GM12864 (cell line): Measurements from ENCODE around the gene CSRP1.
A peak's percentile ranks its signal among the peaks of the same experiment; 100 is the strongest.

Experiments
- DNase-seq: peaks from one replicate; pipeline ENCODE4 v3.0.0-alpha.2; 2011; ENCODE audit warnings: low read depth
- H3K4me3 ChIP-seq: 2 replicates; pipeline ENCODE4 v1.5.1; 2011; ENCODE audit warnings: mild to moderate bottlenecking, low read depth, low read length, control low read depth
- CTCF ChIP-seq: IDR thresholded peaks from 2 replicates; pipeline ENCODE4 v1.5.1; 2011; ENCODE audit warnings: low read depth, mild to moderate bottlenecking, moderate library complexity, low read length, control low read depth, inconsistent platforms; ENCODE audit errors: missing control alignments

The CSRP1 gene

GRCh38 chr1:201470581-201470980 lies 36.3 kb downstream of the CSRP1 start:
- no peak for TF ChIP-seq CTCF
- no peak for DNase-seq
- H3K4me3 ChIP-seq = no peak overlapping the region

- H3K4me3 ChIP-seq = peak overlapping the region; percentile 82
- TF ChIP-seq CTCF = no peak
These were observed 37.3 kb downstream of the CSRP1 start for GRCh38 chr1:201469645-201470074.

GRCh38 chr1:201468844-201469644 lies 37.9 kb downstream of the CSRP1 start, which contains the start of gene PHLDA3:
Gene PHLDA3, minus strand, starts transcription at chr1:201469188. Its CDS starts 402 bp downstream, at chr1:201468786.
- DNase-seq = no peak
- H3K4me3 ChIP-seq = peak within 1 kb of the TSS; percentile 82
- TF ChIP-seq CTCF = no peak

More at GRCh38 chr1:201469645-201470074, 37.3 kb downstream of the CSRP1 start:
- DNase-seq = no peak

GRCh38 chr1:201468501-201468843 lies 38.5 kb downstream of the CSRP1 start:
- peak overlapping the region; percentile 82 for H3K4me3 ChIP-seq

GRCh38 chr1:201466492-201466891 lies 40.4 kb downstream of the CSRP1 start:
- TF ChIP-seq CTCF = no peak
- H3K4me3 ChIP-seq = peak overlapping the region; percentile 82; the same call in 1 of the 2 replicates
- no peak for DNase-seq

More at GRCh38 chr1:201468501-201468843, 38.5 kb downstream of the CSRP1 start:
- DNase-seq = no peak
- no peak for TF ChIP-seq CTCF

- TF ChIP-seq CTCF = no peak
- H3K4me3 ChIP-seq = no peak overlapping the region
These were observed 41.1 kb downstream of the CSRP1 start for GRCh38 chr1:201465698-201466290.

More at GRCh38 chr1:201465698-201466290, 41.1 kb downstream of the CSRP1 start:
- no peak for DNase-seq
